ENCODE results near the gene LIMA1. TPM values are rescaled to one million over a fixed set of nuclear protein-coding genes. Genes with fewer than 3 reads are reported as not detected.

Gene LIMA1
- total and polyA plus RNA-seq, 2 experiments from 2014 or later, result 8.9 to 12.6 TPM

- H3K36me3 ChIP-seq, result peaks cover 12% of the 10 kb centered on the region
- no peaks in the 10 kb centered on the region for H3K27me3 ChIP-seq
- TF ChIP-seq CTCF (IDR thresholded peaks at IDR 0.05; ENCODE audit: low read depth, low read length), result no peak
- H3K9me3 ChIP-seq (ENCODE audit: low read depth), result no peaks in the 10 kb centered on the region
- no peak overlapping the region for H3K4me3 ChIP-seq
- DNase-seq (ENCODE audit: low read depth in 1 of 2, low spot score in 1 of 2), result peak in 1 of 2 donors; percentile 38
- no peaks in the 10 kb centered on the region for H3K4me1 ChIP-seq (ENCODE audit: low read depth)
- H3K27ac ChIP-seq, result no peak overlapping the region
Measured at GRCh38 chr12:50192908-50193307, 90.4 kb downstream of the LIMA1 start.

- H3K36me3 ChIP-seq, result peaks cover 12% of the 10 kb centered on the region
- no peak overlapping the region for H3K4me3 ChIP-seq
- H3K27me3 ChIP-seq, result no peaks in the 10 kb centered on the region
- no peaks in the 10 kb centered on the region for H3K4me1 ChIP-seq (ENCODE audit: low read depth)
- H3K9me3 ChIP-seq (ENCODE audit: low read depth), result no peaks in the 10 kb centered on the region
- TF ChIP-seq CTCF (IDR thresholded peaks at IDR 0.05; ENCODE audit: low read depth, low read length), result no peak
- no peak for DNase-seq (ENCODE audit: low read depth in 1 of 2, low spot score in 1 of 2)
- no peak overlapping the region for H3K27ac ChIP-seq
Measured at GRCh38 chr12:50192236-50192635, 91.1 kb downstream of the LIMA1 start.

- Histone ChIP-seq H3K27ac (no peak overlapping the region), H3K4me3 (no peak overlapping the region), H3K4me1 (ENCODE audit: low read depth) (no peaks in the 10 kb centered on the region), H3K27me3 (no peaks in the 10 kb centered on the region), H3K9me3 (ENCODE audit: low read depth) (no peaks in the 10 kb centered on the region), H3K36me3 (peaks cover 12% of the 10 kb centered on the region)
- no peak for TF ChIP-seq CTCF (IDR thresholded peaks at IDR 0.05; ENCODE audit: low read depth, low read length)
- DNase-seq (ENCODE audit: low read depth in 1 of 2, low spot score in 1 of 2), result no peak
Measured at GRCh38 chr12:50190859-50191258, 92.5 kb downstream of the LIMA1 start.

- no peak overlapping the region for H3K27ac ChIP-seq
- no peak overlapping the region for H3K4me3 ChIP-seq
- no peaks in the 10 kb centered on the region for H3K9me3 ChIP-seq (ENCODE audit: low read depth)
- no peaks in the 10 kb centered on the region for H3K27me3 ChIP-seq
- TF ChIP-seq CTCF (IDR thresholded peaks at IDR 0.05; ENCODE audit: low read depth, low read length), result no peak
- no peak for DNase-seq (ENCODE audit: low read depth in 1 of 2, low spot score in 1 of 2)
- no peaks in the 10 kb centered on the region for H3K4me1 ChIP-seq (ENCODE audit: low read depth)
- no peaks in the 10 kb centered on the region for H3K36me3 ChIP-seq
Measured at GRCh38 chr12:50188875-50189575, 94.3 kb downstream of the LIMA1 start.

- peak in 1 of 2 donors; percentile 71 for DNase-seq (ENCODE audit: low read depth in 1 of 2, low spot score in 1 of 2)
- Histone ChIP-seq H3K36me3 (no peaks in the 10 kb centered on the region), H3K9me3 (ENCODE audit: low read depth) (no peaks in the 10 kb centered on the region), H3K27ac (no peak overlapping the region), H3K27me3 (no peaks in the 10 kb centered on the region), H3K4me1 (ENCODE audit: low read depth) (no peaks in the 10 kb centered on the region), H3K4me3 (no peak overlapping the region)
- no peak for TF ChIP-seq CTCF (IDR thresholded peaks at IDR 0.05; ENCODE audit: low read depth, low read length)
Measured at GRCh38 chr12:50188241-50188781, 95.0 kb downstream of the LIMA1 start.
